Stomach (tissue), 9 donors: ENCODE data around the gene ATP13A3. TPM values are rescaled to one million over a fixed set of nuclear protein-coding genes. Genes with fewer than 3 reads are reported as not detected.

Source experiments
- DNase-seq, 2 donors: peaks; one replicate each; pipeline versions ENCODE4 v3.0.0 to v3.0.0-alpha.2; 2013 to 2019
- H3K27ac ChIP-seq, 5 donors: fragments of 200-600 bp in 4 of 5; sonication (generic) in 4 of 5; one replicate each; pipeline ENCODE4 v1.5.1; 2013 to 2019; ENCODE audit warnings: mild to moderate bottlenecking in 1 of 5, moderate library complexity in 1 of 5
- H3K27me3 ChIP-seq, 3 donors: fragments of 200-600 bp; sonication (generic); one replicate each; pipeline ENCODE4 v1.5.1; 2017 to 2019; ENCODE audit warnings: mixed run types in 1 of 3
- H3K36me3 ChIP-seq, 4 donors: fragments of 200-600 bp; sonication (generic); 1 replicate in 3 of 4; 2 replicates in 1 of 4; pipeline ENCODE4 v1.5.1; 2016 to 2019
- H3K4me1 ChIP-seq, 4 donors: fragments of 200-600 bp; sonication (generic); one replicate each; pipeline ENCODE4 v1.5.1; 2016 to 2019
- H3K4me3 ChIP-seq, 4 donors: fragments of 200-600 bp; sonication (generic) in 3 of 4; one replicate each; pipeline ENCODE4 v1.5.1; 2016 to 2019; ENCODE audit warnings: mild to moderate bottlenecking in 1 of 4
- H3K9me3 ChIP-seq, 4 donors: fragments of 200-600 bp; sonication (generic); one replicate each; pipeline ENCODE4 v1.5.1; 2016 to 2019
- EP300 ChIP-seq: sonication (generic); formaldehyde crosslinking; IDR thresholded peaks from one replicate; pipeline ENCODE4 v1.6.1; 2017; ENCODE audit warnings: antibody characterized with exemption
- POLR2A ChIP-seq, 4 donors: fragments of 450-650 bp; IDR thresholded peaks; one replicate each; pipeline ENCODE4 v1.6.1; 2016; ENCODE audit warnings: antibody characterized with exemption in 4 of 4, control low read depth in 2 of 4, mild to moderate bottlenecking in 1 of 4, moderate library complexity in 1 of 4
- POLR2AphosphoS5 ChIP-seq, 3 donors: sonication (generic); formaldehyde crosslinking; IDR thresholded peaks; one replicate each; pipeline ENCODE4 v1.6.1; 2016; ENCODE audit warnings: antibody characterized with exemption in 3 of 3
- WGBS, 5 donors: extraction: QIAGEN DNeasy Blood & Tissue Kit in 3 of 5; methylation state at CpG; one replicate each; pipeline versions ENCODE4 v1.1.5 to v1.1.7; 2013 to 2018; 5-methylcytosine and 5-hydroxymethylcytosine counted together
- intact Hi-C: fragments of 100-400 bp; cut with DNase I; formaldehyde crosslinking; loops from one replicate; pipeline ENCODE4 v1.15.1; 2023; ENCODE audit warnings: low total_unique reads
- polyA plus RNA-seq, 3 donors: library from polyadenylated mRNA; stranded (reverse); fragments of 200-250 nt; gene quantifications; one replicate each; pipeline ENCODE4 v1.2.3, GENCODE V29; 2013
- total RNA-seq, 5 donors: library from RNA; depleted of rRNA; stranded (reverse); fragments of >200 nt; gene quantifications; one replicate each; pipeline versions ENCODE4 v1.1.0 to v1.2.3, GENCODE V29; 2014 to 2016
- TF ChIP-seq, protein P1 (sequence below), 7 experiments: fragments of 450-650 bp in 4 of 7; fragments of 200-600 bp in 3 of 7; sonication (generic) in 3 of 7; IDR thresholded peaks; one replicate each; pipeline ENCODE4 v1.5.1; 2016 to 2019; ENCODE audit warnings: antibody characterized with exemption in 7 of 7, control low read depth in 2 of 7, mild to moderate bottlenecking in 1 of 7
- donor health status: healthy with polysubstance abuse.
- donor health status: Bipolar disorder and iron deficiency.
- donor health status: healthy.

ATP13A3 gene
- total and polyA plus RNA-seq, 8 donors = 11.2 to 332 (median 21.4) TPM

DNA sequence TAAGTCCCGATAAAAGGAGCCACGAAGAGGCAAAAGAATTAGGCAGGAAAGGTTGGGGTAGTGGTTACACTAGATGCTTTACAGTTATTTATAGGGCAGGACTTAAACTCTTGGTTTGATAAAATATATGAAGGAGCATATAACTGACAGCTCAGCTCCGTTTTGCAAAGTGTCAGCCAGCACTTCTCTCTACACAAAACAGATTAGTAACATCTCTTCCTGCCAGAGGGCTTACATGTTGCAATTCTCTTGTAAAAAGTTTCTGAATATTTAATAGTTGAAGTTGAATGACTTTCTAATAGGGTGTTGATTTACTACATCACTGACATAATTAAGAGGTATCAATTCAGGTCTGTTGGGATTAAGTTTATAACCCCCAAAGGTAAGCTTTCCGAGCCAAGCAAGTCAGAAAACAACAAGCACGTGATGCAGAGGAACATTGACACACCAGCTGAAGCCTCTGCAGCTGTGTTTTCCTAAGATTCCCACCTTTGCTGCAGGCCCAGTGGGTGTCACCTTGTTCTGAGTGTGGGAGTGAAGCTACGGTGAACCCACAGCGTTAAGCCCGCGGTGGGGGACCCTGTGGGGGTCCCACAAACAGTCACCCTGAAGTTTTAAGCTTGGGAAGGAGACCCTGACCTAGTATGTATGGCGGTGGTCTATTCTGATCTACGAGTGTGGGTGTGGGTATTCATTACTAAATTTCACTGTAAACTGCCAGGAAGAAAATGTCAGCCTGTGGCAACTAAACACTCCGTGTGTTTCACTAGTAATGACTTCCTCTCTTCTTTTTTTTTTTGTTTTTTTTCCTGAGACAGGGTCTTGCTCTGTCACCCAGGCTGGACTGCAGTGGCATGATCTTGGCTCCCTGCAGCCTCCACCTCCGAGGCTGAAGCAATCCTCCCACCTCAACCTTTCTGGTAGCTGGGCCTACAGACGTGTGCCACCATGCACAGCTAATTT is 22.0 kb upstream of the ATP13A3 start:
- intact Hi-C loops = no loop called here
- TF ChIP-seq EP300 (no peak), POLR2A (IDR thresholded peaks at IDR 0.05) (no peak), POLR2AphosphoS5 (IDR thresholded peaks at IDR 0.05) (no peak)
- TF ChIP-seq, protein P1, sequence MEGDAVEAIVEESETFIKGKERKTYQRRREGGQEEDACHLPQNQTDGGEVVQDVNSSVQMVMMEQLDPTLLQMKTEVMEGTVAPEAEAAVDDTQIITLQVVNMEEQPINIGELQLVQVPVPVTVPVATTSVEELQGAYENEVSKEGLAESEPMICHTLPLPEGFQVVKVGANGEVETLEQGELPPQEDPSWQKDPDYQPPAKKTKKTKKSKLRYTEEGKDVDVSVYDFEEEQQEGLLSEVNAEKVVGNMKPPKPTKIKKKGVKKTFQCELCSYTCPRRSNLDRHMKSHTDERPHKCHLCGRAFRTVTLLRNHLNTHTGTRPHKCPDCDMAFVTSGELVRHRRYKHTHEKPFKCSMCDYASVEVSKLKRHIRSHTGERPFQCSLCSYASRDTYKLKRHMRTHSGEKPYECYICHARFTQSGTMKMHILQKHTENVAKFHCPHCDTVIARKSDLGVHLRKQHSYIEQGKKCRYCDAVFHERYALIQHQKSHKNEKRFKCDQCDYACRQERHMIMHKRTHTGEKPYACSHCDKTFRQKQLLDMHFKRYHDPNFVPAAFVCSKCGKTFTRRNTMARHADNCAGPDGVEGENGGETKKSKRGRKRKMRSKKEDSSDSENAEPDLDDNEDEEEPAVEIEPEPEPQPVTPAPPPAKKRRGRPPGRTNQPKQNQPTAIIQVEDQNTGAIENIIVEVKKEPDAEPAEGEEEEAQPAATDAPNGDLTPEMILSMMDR (IDR thresholded peaks at IDR 0.05) = no peak
- H3K36me3 ChIP-seq = no peaks in the 10 kb centered on the region
- H3K4me3 ChIP-seq = no peak overlapping the region
- H3K27ac ChIP-seq = no peak overlapping the region
- H3K9me3 ChIP-seq = no peaks in the 10 kb centered on the region
- 73 to 85% (median 77%) methylated on average over 14 of the region's 14 CpGs for WGBS, 5 donors
- peaks cover 0 to 9% (median 0%) of the 10 kb centered on the region in 4 donors for H3K4me1 ChIP-seq
- H3K27me3 ChIP-seq = no peaks in the 10 kb centered on the region
- DNase-seq = no peak

DNA sequence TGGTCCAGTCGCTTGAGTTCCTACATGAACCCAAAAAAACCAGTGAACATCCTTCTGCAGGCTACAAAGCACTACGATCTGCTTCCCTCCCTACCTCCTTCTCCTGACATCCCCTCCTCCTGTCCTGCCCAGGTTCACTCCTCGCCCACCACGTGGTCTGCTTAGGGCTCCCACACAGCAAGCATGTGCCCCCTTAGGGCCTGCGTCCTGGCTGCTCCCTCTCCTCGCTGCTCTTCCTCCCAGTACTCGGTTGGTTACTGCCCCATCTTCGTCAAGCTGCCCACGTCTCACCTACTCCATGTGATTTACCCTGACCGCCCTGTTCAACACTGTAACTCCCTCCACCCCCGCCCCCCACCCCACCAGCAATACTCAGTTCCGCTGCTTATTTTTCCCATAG is 20.8 kb upstream of the ATP13A3 start:
- DNase-seq = no peak
- Histone ChIP-seq H3K4me3 (no peak overlapping the region), H3K9me3 (no peaks in the 10 kb centered on the region), H3K27ac (no peak overlapping the region), H3K4me1 (no peaks in the 10 kb centered on the region), H3K27me3 (no peaks in the 10 kb centered on the region), H3K36me3 (no peaks in the 10 kb centered on the region)
- 87 to 93% (median 91%) methylated on average over 12 of the region's 12 CpGs for WGBS, 5 donors
- intact Hi-C loops = no loop called here
- TF ChIP-seq EP300 (no peak), POLR2AphosphoS5 (IDR thresholded peaks at IDR 0.05) (no peak), POLR2A (IDR thresholded peaks at IDR 0.05) (no peak)
- TF ChIP-seq, protein P1 (IDR thresholded peaks at IDR 0.05) = no peak

DNA sequence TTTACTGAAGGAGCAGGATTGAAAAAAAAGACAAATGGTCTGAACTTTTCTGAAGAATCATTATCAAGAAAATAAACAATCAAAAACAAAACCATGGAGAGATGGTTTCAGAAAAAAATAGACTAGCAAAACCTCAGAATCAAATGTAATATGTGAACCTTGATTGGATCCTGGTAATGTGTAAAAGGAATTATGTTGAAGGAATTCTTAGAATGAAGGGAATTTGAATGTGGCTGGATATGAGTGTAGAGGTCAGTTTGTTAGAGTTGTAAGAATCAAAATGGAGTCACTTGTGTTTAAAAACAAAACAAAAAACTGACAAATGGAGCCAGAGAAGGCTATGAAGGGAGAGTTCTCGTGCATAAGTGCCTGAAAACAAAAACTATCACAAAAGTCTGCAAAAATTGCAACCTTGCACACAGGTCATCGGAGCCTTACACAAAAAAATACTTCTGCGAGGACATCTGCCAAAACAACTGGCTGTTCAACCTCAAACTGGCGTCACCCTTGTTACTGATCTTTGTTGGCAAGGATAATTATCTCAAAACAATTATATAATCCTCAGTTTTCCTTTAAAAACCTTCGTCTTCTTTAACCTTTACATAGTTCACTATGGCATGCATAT is 19.1 kb upstream of the ATP13A3 start:
- H3K4me1 ChIP-seq = no peaks in the 10 kb centered on the region
- intact Hi-C loops = no loop called here
- TF ChIP-seq POLR2A (IDR thresholded peaks at IDR 0.05) = no peak
- no peak for TF ChIP-seq POLR2AphosphoS5 (IDR thresholded peaks at IDR 0.05)
- TF ChIP-seq, protein P1 (IDR thresholded peaks at IDR 0.05) = no peak
- TF ChIP-seq EP300 = no peak
- H3K9me3 ChIP-seq = no peaks in the 10 kb centered on the region
- no peak overlapping the region for H3K4me3 ChIP-seq
- 82 to 91% (median 87%) methylated on average over 5 of the region's 5 CpGs for WGBS, 5 donors
- no peaks in the 10 kb centered on the region for H3K27me3 ChIP-seq
- H3K27ac ChIP-seq = no peak overlapping the region
- no peak for DNase-seq
- no peaks in the 10 kb centered on the region for H3K36me3 ChIP-seq

DNA sequence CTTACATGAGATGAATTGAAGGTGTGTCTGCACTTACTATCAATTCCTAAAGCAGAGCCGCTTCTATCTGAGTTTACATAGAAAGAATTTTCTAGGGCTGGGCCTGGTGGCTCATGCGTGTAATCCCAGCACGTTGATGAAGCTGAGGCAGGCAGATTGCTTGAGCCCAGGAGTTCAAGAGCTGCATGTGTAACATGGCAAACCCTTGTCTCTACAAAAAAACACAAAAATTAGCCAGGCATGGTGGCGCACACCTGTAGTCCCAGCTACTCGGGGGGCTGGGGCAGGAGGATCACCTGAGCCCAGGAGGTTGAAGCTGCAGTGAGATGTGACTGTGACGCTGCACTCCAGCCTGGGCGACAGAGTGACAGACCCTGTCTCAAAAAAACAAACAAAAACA is 18.1 kb upstream of the ATP13A3 start:
- no peak for DNase-seq
- no peaks in the 10 kb centered on the region for H3K27me3 ChIP-seq
- H3K36me3 ChIP-seq = no peaks in the 10 kb centered on the region
- H3K4me1 ChIP-seq = no peaks in the 10 kb centered on the region
- no peak overlapping the region for H3K4me3 ChIP-seq
- no peaks in the 10 kb centered on the region for H3K9me3 ChIP-seq
- intact Hi-C loops = no loop called here
- TF ChIP-seq, protein P1 (IDR thresholded peaks at IDR 0.05) = no peak
- TF ChIP-seq EP300 (no peak), POLR2A (IDR thresholded peaks at IDR 0.05) (no peak), POLR2AphosphoS5 (IDR thresholded peaks at IDR 0.05) (no peak)
- WGBS, 5 donors = 90 to 94% (median 93%) methylated on average over 7 of the region's 7 CpGs
- H3K27ac ChIP-seq = no peak overlapping the region
